HG03521 (cell line): ENCODE results near the gene WASF2.

ENCODE experiments used
- ATAC-seq: cut with Tn5 transposase; IDR thresholded peaks from one replicate; pipeline ENCODE4 v1.9.1; 2021; ENCODE audit warnings: mild to moderate bottlenecking, moderate library complexity; ENCODE audit not compliant: unreplicated experiment

WASF2 gene

DNA sequence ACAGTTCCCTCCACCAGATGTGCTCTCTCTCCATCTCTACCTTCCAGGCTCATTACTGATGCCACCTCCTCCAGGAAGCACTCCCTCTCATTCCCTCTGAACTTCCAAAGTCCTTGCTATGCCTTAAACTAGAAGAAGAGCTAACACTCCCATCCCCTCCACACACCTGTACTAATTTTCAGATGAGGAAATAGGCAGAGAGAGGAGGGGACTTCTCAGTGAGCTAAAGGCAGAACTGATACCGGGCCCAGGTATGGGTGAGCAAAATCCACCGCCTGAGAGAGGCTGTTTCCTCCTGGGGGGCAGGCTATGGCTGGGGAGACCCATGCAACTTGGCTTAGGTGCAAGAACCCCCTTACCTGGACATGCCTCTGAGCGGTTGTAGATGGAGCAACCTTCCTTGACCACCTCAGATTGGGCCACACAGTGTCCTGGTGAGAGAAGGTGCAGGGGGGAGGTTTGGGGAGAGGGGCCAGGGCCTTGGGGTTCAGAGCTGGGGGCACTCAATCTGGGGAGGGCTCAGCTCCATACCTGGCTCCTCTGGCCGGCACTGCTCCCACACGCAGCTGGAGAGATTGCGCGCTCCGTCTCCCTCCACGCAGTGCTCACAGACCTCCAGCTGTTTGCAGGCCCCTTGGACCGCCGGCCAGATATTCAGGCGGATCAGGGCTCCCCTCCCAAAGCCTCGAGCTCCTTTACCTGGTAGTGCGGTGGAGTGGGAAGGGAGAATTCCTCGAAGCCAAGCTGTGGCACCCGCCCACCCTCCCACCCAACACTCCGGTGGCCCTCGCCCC, 107.8 kb downstream of the WASF2 start:
- ATAC-seq, result no peak

- ATAC-seq, result no peak
These were observed 108.9 kb downstream of the WASF2 start for GRCh38 chr1:27380766-27381733.

DNA sequence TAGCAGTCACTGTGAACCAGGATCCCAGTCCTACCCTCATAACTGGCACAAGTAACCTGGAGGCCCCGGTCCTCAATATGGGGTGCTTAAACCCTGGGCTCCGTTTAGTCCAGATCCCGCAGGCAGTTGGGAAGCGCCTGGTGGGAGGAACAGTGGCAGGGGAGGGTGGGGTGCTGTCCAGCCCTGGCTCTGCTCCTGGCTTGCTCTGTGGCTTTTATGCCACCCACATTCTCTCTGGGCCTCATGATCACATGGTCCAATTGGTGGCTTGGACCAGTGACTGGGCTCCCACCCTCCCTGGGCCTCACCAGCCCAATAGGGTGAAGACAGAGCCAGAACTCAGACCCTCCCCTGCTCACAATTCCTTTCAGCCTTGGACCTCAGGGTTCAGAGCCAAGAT, 109.7 kb downstream of the WASF2 start:
- no peak for ATAC-seq

DNA sequence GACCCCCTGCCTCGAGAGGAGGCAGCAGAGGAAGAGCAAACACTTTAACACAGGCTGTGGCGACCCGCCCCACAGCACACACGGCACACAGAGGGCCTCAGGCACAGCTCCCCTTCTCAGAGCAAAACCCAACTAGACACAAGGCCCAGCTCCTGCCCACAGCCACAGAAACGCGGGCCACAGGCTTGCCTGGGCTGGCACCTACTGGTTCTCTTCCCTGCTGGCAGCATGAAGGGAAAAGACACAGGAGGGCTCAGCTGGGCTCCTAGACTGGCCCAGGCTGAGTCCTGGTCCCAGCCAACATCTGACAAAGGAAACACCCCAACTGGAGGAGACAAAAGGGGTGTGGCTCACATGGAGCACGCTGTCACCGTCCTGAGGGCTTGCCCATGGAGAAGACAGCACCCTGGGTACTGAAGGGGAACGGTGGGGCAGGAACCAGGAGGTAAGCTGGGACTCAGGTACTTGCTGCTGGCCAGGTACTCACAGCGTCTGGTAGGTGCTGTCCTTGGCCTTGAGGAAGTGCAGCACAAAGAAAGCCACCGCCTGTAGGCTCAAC, 110.3 kb downstream of the WASF2 start:
- ATAC-seq, result no peak

DNA sequence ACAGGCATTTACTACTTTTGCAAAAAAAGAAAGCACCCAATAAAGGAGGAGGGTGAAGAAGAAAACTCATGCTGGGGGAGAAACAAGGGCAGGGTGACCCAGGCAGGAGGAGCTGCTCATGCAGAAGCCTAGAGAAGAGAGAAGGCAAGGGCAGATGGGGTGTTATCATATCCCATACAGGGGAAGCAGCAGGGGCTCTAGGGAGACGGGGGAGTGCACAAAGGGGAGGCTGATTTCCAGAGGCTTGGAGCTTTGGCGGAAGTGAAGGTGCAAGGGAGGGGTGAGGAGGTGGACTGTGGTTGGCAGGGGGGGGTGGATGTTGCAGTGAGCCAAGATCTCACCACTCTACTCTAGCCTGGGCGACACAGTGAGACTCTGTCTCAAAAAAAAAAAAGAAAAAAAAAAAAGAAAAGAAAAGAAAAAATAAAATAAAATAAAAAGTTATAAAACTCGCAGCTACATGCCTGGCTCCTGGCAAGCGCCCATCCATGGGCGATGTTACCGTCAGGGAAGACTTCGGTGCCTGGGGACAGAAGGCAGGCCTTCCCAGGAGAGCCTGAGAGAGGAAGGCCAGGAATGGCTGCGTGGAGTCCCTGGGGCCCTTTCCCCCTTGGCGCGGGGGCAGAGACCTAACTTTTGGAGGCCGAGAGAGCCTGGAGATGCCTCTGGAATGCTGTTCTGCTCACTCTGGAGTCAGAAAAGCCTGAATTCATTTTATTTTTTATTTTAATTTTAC, 112.0 kb downstream of the WASF2 start:
- no peak for ATAC-seq

- ATAC-seq, result no peak
These were observed 115.4 kb downstream of the WASF2 start, which contains the start of gene FCN3 for GRCh38 chr1:27374362-27375086. TSS of gene FCN3 (minus strand) at chr1:27374824. CDS start at chr1:27374818, 6 bp downstream.

DNA sequence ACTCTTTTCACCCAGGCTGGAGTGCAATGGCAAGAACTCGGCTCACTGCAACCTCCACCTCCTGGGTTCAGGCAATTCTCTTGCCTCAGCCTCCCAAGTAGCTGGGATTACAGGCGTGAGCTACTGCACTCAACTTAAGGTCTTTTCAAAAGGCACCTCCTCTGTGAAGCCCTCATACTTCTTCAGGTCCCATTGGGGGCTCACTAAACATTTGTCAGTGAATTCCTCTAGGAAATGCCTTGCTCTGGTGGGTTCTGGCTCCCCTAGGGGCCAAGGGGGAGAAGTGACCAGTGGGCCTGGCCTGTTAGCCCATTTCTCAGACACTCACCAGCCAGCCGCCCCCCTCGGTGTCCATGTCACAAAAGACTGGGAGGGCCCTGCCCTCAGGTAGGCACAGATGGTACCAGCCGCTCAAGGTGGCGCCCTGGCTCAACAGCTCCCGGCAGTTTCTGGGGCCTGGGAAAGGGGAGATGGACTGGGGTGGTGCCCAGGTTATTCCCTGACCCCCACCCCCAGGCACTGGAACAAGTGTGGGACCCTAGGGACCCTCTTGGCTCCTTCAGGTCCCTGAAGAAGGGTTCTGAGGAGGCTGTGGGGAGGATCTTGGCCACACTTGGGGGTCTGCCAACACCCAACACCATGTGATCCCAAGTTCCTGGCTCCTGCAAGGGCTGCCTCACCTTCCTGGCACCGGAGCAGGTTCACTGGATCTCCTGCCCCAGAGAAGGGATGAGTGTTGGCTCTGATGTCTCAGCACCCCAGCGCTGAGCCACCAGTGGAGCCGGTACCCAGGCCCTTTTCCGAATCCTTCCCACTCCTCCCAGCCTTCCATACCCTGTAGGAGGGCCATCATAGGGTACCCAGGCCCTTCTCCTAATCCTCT, 116.9 kb downstream of the WASF2 start:
- no peak for ATAC-seq

- no peak for ATAC-seq
These were observed 117.8 kb downstream of the WASF2 start for GRCh38 chr1:27372022-27372807.

DNA sequence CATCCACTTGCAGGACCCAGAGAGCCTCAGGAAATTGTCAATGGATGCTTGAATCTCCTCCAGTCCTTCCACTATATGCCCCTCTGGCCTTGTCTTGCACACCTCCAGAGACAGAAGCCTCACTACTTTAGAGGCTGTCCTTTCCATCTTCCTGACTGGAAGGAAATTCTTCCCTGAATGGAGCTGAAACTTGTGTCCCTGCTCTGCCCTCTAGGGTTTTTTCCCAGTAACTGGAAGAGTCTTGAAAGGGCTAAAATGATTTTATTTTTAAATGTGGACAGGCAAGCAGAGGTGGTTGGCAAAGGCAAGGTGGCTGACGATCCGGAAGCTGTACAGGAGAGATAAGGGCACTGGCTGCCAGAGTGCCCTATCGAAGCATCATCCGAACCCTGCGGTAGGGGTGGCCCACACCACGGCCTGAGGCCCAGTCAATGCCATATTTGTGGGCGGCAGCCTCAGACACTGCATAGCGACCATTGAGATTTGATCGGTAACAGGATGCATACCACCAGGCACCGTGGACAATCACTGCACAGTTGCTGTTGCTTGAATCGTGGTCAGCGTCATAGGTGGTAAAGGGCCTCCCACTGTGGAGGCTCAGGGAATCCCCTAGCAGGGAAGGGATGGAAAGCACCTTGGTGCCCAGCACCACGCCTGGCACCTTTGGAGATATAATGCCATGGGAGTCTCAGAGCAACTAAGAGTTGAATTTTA, 120.9 kb downstream of the WASF2 start:
- ATAC-seq, result no peak

GRCh38 chr1:27367160-27367650, 122.8 kb downstream of the WASF2 start:
- ATAC-seq, result no peak

- no peak for ATAC-seq
These were observed 123.4 kb downstream of the WASF2 start, which contains the start of gene MAP3K6 for GRCh38 chr1:27366411-27367159. TSS of gene MAP3K6 (minus strand) at chr1:27366961. CDS start at chr1:27366597, 364 bp downstream.

DNA sequence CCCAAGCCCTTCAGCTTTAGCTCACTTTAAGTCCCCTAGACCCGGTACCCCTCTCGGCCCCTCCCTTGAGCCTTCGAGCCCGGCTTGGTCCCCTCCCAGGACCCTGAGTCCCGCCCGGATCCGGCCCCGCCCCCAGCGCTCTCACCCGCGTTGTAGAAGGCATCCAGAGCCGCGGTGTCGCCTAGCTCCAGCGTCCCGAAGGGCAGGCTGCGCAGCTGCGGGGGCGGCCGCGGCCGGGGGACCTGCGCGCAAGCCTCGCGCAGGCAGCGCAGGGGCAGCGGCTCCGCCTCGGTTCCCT, 123.9 kb downstream of the WASF2 start:
- ATAC-seq, result no peak

GRCh38 chr1:27365372-27366112, 124.4 kb downstream of the WASF2 start:
- no peak for ATAC-seq

DNA sequence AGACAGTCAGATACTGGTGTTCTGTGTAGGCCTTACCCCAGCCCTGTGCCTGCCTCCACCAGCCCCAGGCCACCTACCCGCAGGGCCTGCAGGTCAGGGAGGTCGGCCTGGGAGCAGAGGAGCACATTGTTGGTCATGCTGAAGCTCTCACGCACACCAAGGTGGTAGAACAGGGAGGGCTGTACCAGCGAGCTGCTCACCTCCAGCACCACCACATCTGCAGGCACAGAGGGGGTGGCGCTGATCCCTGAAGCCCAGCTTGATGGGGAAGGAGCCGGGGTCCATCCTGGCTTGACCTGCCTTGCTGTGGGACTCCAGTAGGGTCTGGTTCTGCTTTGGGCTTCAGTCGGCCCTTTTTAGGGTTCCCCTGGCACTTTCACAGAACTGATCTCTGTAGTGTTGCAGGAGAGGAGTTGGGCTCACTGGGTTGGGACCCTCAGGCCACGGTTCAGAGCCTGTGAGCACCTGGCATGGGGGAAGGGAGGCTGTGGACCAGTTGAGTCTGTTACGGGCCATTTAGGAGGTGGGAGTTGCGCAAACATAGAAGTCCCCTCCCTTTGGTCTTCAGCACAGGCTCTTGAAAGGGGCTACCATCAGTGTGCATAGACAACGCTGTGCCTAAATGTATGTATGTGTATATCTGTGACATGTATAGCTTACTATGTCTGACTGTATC, 125.1 kb downstream of the WASF2 start:
- ATAC-seq, result no peak
